ENCODE measurements around the gene FKBP8.
"Not testable (repeated sequence)": the region's sequence is repeated elsewhere in the genome, so short reads cannot be mapped to it uniquely, and the experiment has no call there.

FKBP8 gene

GRCh38 chr19:18542941-18543813 lies at the start of gene FKBP8:
FKBP8 (minus strand) TSS chr19:18543573; CDS start chr19:18541970, 1,603 bp downstream.
- DNase-seq (ENCODE audit: low spot score) = peak; percentile 99

GRCh38 chr19:18592732-18593131 lies 49.4 kb upstream of the FKBP8 start:
- DNase-seq (ENCODE audit: low spot score) = not testable (repeated sequence)

GRCh38 chr19:18591735-18592385 lies 48.5 kb upstream of the FKBP8 start:
- DNase-seq (ENCODE audit: low spot score) = peak; percentile 62

GRCh38 chr19:18590273-18591272 lies 47.2 kb upstream of the FKBP8 start:
- no peak for DNase-seq (ENCODE audit: low spot score)

- DNase-seq (ENCODE audit: low spot score) = peak; percentile 78
These were observed 46.3 kb upstream of the FKBP8 start for GRCh38 chr19:18589380-18590272.

GRCh38 chr19:18588611-18589379 lies 45.4 kb upstream of the FKBP8 start, which contains the start of gene REX1BD:
REX1BD (plus strand) TSS chr19:18588798; CDS start chr19:18588802, 4 bp downstream.
- DNase-seq (ENCODE audit: low spot score) = peak; percentile 93

GRCh38 chr19:18587962-18588610 lies 44.7 kb upstream of the FKBP8 start:
- no peak for DNase-seq (ENCODE audit: low spot score)

GRCh38 chr19:18587561-18587960 lies 44.2 kb upstream of the FKBP8 start:
- no peak for DNase-seq (ENCODE audit: low spot score)

GRCh38 chr19:18586306-18586705 lies 42.9 kb upstream of the FKBP8 start:
- no peak for DNase-seq (ENCODE audit: low spot score)

GRCh38 chr19:18580311-18580710 lies 36.9 kb upstream of the FKBP8 start:
- no peak for DNase-seq (ENCODE audit: low spot score)

GRCh38 chr19:18577365-18577914 lies 34.1 kb upstream of the FKBP8 start:
- DNase-seq (ENCODE audit: low spot score) = no peak

GRCh38 chr19:18576383-18576782 lies 33.0 kb upstream of the FKBP8 start:
- no peak for DNase-seq (ENCODE audit: low spot score)

GRCh38 chr19:18574691-18575291 lies 31.4 kb upstream of the FKBP8 start:
- DNase-seq (ENCODE audit: low spot score) = no peak

- peak; percentile 96 for DNase-seq (ENCODE audit: low spot score)
These were observed 28.4 kb upstream of the FKBP8 start, which contains the start of gene UBA52 for GRCh38 chr19:18571564-18572344. UBA52 (plus strand) TSS chr19:18571857; CDS start chr19:18573301, 1,444 bp downstream.

GRCh38 chr19:18568367-18568766 lies 25.0 kb upstream of the FKBP8 start:
- DNase-seq (ENCODE audit: low spot score) = no peak

GRCh38 chr19:18566953-18567352 lies 23.6 kb upstream of the FKBP8 start:
- no peak for DNase-seq (ENCODE audit: low spot score)

GRCh38 chr19:18562086-18562485 lies 18.7 kb upstream of the FKBP8 start:
- DNase-seq (ENCODE audit: low spot score) = peak; percentile 84

GRCh38 chr19:18559685-18560084 lies 16.3 kb upstream of the FKBP8 start:
- DNase-seq (ENCODE audit: low spot score) = no peak

All from GM03348 (cell line).